MCF 10A (cell line): ENCODE data around the gene MPZL1. TPM values are rescaled to one million over a fixed set of nuclear protein-coding genes. Genes with fewer than 3 reads are reported as not detected.

Experiments used
- BruUV-seq: library from RNA; stranded (reverse); fragments of 400-500 nt; replicated peaks from 2 replicates; lab custom pipeline; 2021; lab: Mats Ljungman, UMichigan
- CTCF ChIA-PET: fragments of 300-600 bp; sonication (Branson Sonifier 250); formaldehyde crosslinking; extraction: SDS; loops from one replicate; lab custom pipeline; 2021; ENCODE audit warnings: antibody characterized with exemption, inconsistent platforms; lab: Yijun Ruan, JAX
- POLR2A ChIA-PET: fragments of 300-600, 350-650 bp; sonication (Branson Sonifier 250); formaldehyde crosslinking; extraction: SDS; loops from one replicate; lab custom pipeline; 2020; ENCODE audit warnings: antibody characterized with exemption, inconsistent platforms; lab: Yijun Ruan, JAX
- DNase-seq: peaks from one replicate; pipeline ENCODE4 v3.0.0-alpha.2; 2018; ENCODE audit not compliant: unreplicated experiment
- H3K27ac Mint-ChIP-seq: one replicate; pipeline ENCODE4 v1.8.0; 2022; ENCODE audit warnings: mild to moderate bottlenecking, low read depth, mixed read lengths; ENCODE audit not compliant: unreplicated experiment
- H3K27me3 Mint-ChIP-seq: one replicate; pipeline ENCODE4 v1.8.0; 2022; ENCODE audit warnings: mixed read lengths; ENCODE audit not compliant: insufficient read depth, unreplicated experiment
- H3K36me3 Mint-ChIP-seq: one replicate; pipeline ENCODE4 v1.8.0; 2022; ENCODE audit warnings: mild to moderate bottlenecking, moderate library complexity, mixed read lengths; ENCODE audit not compliant: insufficient read depth, unreplicated experiment
- H3K4me1 Mint-ChIP-seq: one replicate; pipeline ENCODE4 v1.8.0; 2022; ENCODE audit warnings: mixed read lengths; ENCODE audit not compliant: insufficient read depth, unreplicated experiment
- H3K4me3 Mint-ChIP-seq: one replicate; pipeline ENCODE4 v1.8.0; 2022; ENCODE audit warnings: mild to moderate bottlenecking, moderate library complexity, mixed read lengths; ENCODE audit not compliant: unreplicated experiment
- H3K9me3 Mint-ChIP-seq: one replicate; pipeline ENCODE4 v1.8.0; 2022; ENCODE audit warnings: mixed read lengths; ENCODE audit not compliant: unreplicated experiment
- CTCF ChIP-seq: fragments of 200-600 bp; IDR thresholded peaks from one replicate; pipeline ENCODE4 v1.8.0; 2022; ENCODE audit warnings: antibody characterized with exemption, mild to moderate bottlenecking; ENCODE audit not compliant: unreplicated experiment
- intact Hi-C: fragments of 100-400 bp; cut with micrococcal nuclease; formaldehyde crosslinking; loops from 2 replicates; pipeline ENCODE4 v1.14.1; 2022
- total RNA-seq: library from RNA; stranded (reverse); gene quantifications from 2 replicates; pipeline ENCODE4 v1.2.3, GENCODE V29; 2022

The MPZL1 gene
- total RNA-seq, 1 experiment from 2014 or later, result 169 TPM

GRCh38 chr1:167774710-167775109 is 52.9 kb downstream of the MPZL1 start:
- POLR2A ChIA-PET, result interaction anchor here (0.7 to 4.7 kb wide), 9 partner anchors 9 to 212 kb away, joined by 3 to 30 read pairs (median 6); no protein-coding TSS in a partner anchor
- CTCF ChIA-PET, result interaction anchor here (0.5 to 2.0 kb wide), 7 partner anchors 12 to 547 kb away, joined by 3 to 5 read pairs (median 4); no protein-coding TSS in a partner anchor
- peak overlapping the region; percentile 0 for H3K27ac Mint-ChIP-seq
- no peak for DNase-seq
- no peaks in the 10 kb centered on the region for H3K27me3 Mint-ChIP-seq
- intact Hi-C loops, result no loop called here
- H3K9me3 Mint-ChIP-seq, result peaks cover 6% of the 10 kb centered on the region
- TF ChIP-seq CTCF, result no peak
- no TSS peak for BruUV-seq
- peaks cover 25% of the 10 kb centered on the region for H3K4me1 Mint-ChIP-seq
- peaks cover 90% of the 10 kb centered on the region for H3K36me3 Mint-ChIP-seq
- H3K4me3 Mint-ChIP-seq, result no peak overlapping the region

DNA sequence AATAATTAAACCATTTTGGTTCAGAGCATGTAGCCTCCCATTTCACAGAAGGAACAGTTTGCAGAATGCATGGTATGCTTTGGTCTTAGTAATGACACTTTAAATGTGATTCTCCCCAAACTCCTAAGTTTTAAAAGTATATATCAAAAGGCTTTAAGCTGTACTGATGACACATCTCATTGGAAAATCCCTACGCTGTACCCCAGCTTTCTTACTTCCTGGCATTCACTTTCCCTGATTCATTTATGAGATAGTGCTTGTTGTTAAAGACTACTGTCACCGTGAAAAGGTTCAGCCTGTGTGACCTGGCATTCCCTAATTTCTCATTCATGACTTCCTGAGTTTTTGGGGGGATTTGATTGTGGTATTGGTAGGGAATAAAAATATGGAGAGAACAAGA is 53.4 kb downstream of the MPZL1 start:
- H3K4me3 Mint-ChIP-seq, result no peak overlapping the region
- no peaks in the 10 kb centered on the region for H3K27me3 Mint-ChIP-seq
- peak overlapping the region; percentile 0 for H3K27ac Mint-ChIP-seq
- ChIA-PET POLR2A (interaction anchor here (0.7 to 4.7 kb wide), 14 partner anchors 9 to 211 kb away, joined by 3 to 30 read pairs (median 6); no protein-coding TSS in a partner anchor), CTCF (interaction anchor here (0.6 to 2.0 kb wide), 6 partner anchors 12 to 546 kb away, joined by 3 to 8 read pairs (median 4); no protein-coding TSS in a partner anchor)
- peaks cover 90% of the 10 kb centered on the region for H3K36me3 Mint-ChIP-seq
- no peak for DNase-seq
- no peak for TF ChIP-seq CTCF
- H3K4me1 Mint-ChIP-seq, result peaks cover 25% of the 10 kb centered on the region
- intact Hi-C loops, result no loop called here
- H3K9me3 Mint-ChIP-seq, result peaks cover 11% of the 10 kb centered on the region
- BruUV-seq, result no TSS peak

DNA sequence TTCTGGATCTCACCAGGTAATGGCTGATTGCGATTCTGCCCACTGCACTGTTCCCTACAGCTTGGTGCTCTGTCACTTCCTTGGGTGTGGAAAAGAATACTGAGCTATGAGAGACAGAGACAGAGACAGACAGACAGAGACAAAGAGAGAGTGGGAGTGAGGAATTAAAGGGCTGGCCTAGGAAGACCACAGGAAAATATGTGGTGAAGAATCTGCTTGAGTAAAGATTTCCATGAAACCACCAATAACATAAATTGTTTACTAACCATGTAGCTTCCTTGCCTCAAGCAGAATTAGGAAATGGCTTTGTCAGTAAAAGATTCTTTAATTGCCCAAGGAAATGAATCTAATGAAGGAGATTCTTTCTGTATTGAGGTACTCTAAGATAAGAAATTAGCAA is 54.4 kb downstream of the MPZL1 start:
- intact Hi-C loops, result no loop called here
- no peak overlapping the region for H3K4me3 Mint-ChIP-seq
- ChIA-PET CTCF (interaction anchor here (0.6 to 2.0 kb wide), 6 partner anchors 11 to 61 kb away, joined by 3 to 8 read pairs (median 4); no protein-coding TSS in a partner anchor), POLR2A (interaction anchor here (0.7 to 4.7 kb wide), 11 partner anchors 8 to 37 kb away, joined by 3 to 30 read pairs (median 6); no protein-coding TSS in a partner anchor)
- H3K36me3 Mint-ChIP-seq, result peaks cover 90% of the 10 kb centered on the region
- no peak for DNase-seq
- H3K4me1 Mint-ChIP-seq, result peaks cover 25% of the 10 kb centered on the region
- H3K9me3 Mint-ChIP-seq, result peaks cover 21% of the 10 kb centered on the region
- no TSS peak for BruUV-seq
- H3K27me3 Mint-ChIP-seq, result no peaks in the 10 kb centered on the region
- H3K27ac Mint-ChIP-seq, result peak overlapping the region; percentile 0
- TF ChIP-seq CTCF, result no peak

GRCh38 chr1:167776616-167777268 is 55.0 kb downstream of the MPZL1 start:
- no peak for DNase-seq
- POLR2A ChIA-PET, result interaction anchor here (1.1 to 4.7 kb wide), 8 partner anchors 11 to 37 kb away, joined by 3 to 30 read pairs (median 8); no protein-coding TSS in a partner anchor
- Mint-ChIP-seq H3K27me3 (no peaks in the 10 kb centered on the region), H3K4me1 (peaks cover 25% of the 10 kb centered on the region), H3K9me3 (peaks cover 27% of the 10 kb centered on the region), H3K36me3 (peaks cover 87% of the 10 kb centered on the region), H3K27ac (peak overlapping the region; percentile 0), H3K4me3 (no peak overlapping the region)
- CTCF ChIA-PET, result interaction anchor here (1.2 to 1.8 kb wide), 4 partner anchors 13 to 61 kb away, joined by 3 to 8 read pairs (median 4); no protein-coding TSS in a partner anchor
- intact Hi-C loops, result no loop called here
- BruUV-seq, result no TSS peak
- TF ChIP-seq CTCF, result no peak
